ENCODE measurements around the gene CD101. TPM values are rescaled to one million over a fixed set of nuclear protein-coding genes. Genes with fewer than 3 reads are reported as not detected.
"Not testable (repeated sequence)": the region's sequence is repeated elsewhere in the genome, so short reads cannot be mapped to it uniquely, and the experiment has no call there.

The CD101 gene
- total RNA-seq, 6 donors from 2014 or later = 3.1 to 50.2 (median 11.7) TPM

GRCh38 chr1:116966791-116967190, 34.8 kb upstream of the CD101 start:
- Histone ChIP-seq H3K4me1 (peaks cover 0 to 12% (median 5%) of the 10 kb centered on the region in 4 donors), H3K27me3 (no peaks in the 10 kb centered on the region), H3K9me3 (no peaks in the 10 kb centered on the region), H3K4me3 (no peak overlapping the region), H3K36me3 (no peaks in the 10 kb centered on the region), H3K27ac (no peak overlapping the region)
- DNase-seq (no peak), ATAC-seq (ENCODE audit: low FRiP score in 2 of 2) (no peak)
- WGBS, 2 donors = 92 to 93% methylated on average over 10 to 11 of the region's 11 CpGs
- TF ChIP-seq POLR2AphosphoS5 (IDR thresholded peaks at IDR 0.05) (no peak), CTCF (IDR thresholded peaks at IDR 0.05) (no peak), POLR2A (IDR thresholded peaks at IDR 0.05) (no peak), EP300 (IDR thresholded peaks at IDR 0.05) (no peak)

GRCh38 chr1:116968724-116969123, 32.8 kb upstream of the CD101 start:
- no peaks in the 10 kb centered on the region for H3K27me3 ChIP-seq
- no peaks in the 10 kb centered on the region for H3K9me3 ChIP-seq
- no peak for ATAC-seq (ENCODE audit: low FRiP score in 2 of 2)
- TF ChIP-seq POLR2AphosphoS5 (IDR thresholded peaks at IDR 0.05) (no peak), CTCF (IDR thresholded peaks at IDR 0.05) (no peak), POLR2A (IDR thresholded peaks at IDR 0.05) (no peak), EP300 (IDR thresholded peaks at IDR 0.05) (no peak)
- no peaks in the 10 kb centered on the region for H3K36me3 ChIP-seq
- no peak overlapping the region for H3K27ac ChIP-seq
- no peak overlapping the region for H3K4me3 ChIP-seq
- no peaks in the 10 kb centered on the region for H3K4me1 ChIP-seq
- no peak for DNase-seq
- WGBS, 2 donors = 64 to 94% methylated on average over 3 of the region's 3 CpGs

GRCh38 chr1:116971258-116971860, 30.2 kb upstream of the CD101 start:
- ATAC-seq (ENCODE audit: low FRiP score in 2 of 2) = peak in 1 of 2 donors; percentile 54
- Histone ChIP-seq H3K4me3 (no peak overlapping the region), H3K27me3 (no peaks in the 10 kb centered on the region), H3K9me3 (no peaks in the 10 kb centered on the region), H3K4me1 (no peaks in the 10 kb centered on the region), H3K36me3 (no peaks in the 10 kb centered on the region), H3K27ac (no peak overlapping the region)
- WGBS, 2 donors = 77 to 79% methylated on average over 4 of the region's 4 CpGs
- TF ChIP-seq POLR2A (IDR thresholded peaks at IDR 0.05) = no peak
- no peak for TF ChIP-seq EP300 (IDR thresholded peaks at IDR 0.05)
- no peak for TF ChIP-seq CTCF (IDR thresholded peaks at IDR 0.05)
- no peak for TF ChIP-seq POLR2AphosphoS5 (IDR thresholded peaks at IDR 0.05)
- DNase-seq = no peak

GRCh38 chr1:116971965-116972673, 29.4 kb upstream of the CD101 start:
- H3K4me3 ChIP-seq = no peak overlapping the region
- DNase-seq (no peak), ATAC-seq (ENCODE audit: low FRiP score in 2 of 2) (peak in 1 of 2 donors; percentile 62)
- no peaks in the 10 kb centered on the region for H3K27me3 ChIP-seq
- H3K27ac ChIP-seq = no peak overlapping the region
- no peak for TF ChIP-seq POLR2A (IDR thresholded peaks at IDR 0.05)
- TF ChIP-seq CTCF (IDR thresholded peaks at IDR 0.05) = no peak
- no peak for TF ChIP-seq POLR2AphosphoS5 (IDR thresholded peaks at IDR 0.05)
- no peak for TF ChIP-seq EP300 (IDR thresholded peaks at IDR 0.05)
- no peaks in the 10 kb centered on the region for H3K9me3 ChIP-seq
- no peaks in the 10 kb centered on the region for H3K36me3 ChIP-seq
- H3K4me1 ChIP-seq = no peaks in the 10 kb centered on the region
- WGBS, 2 donors = 84 to 90% methylated on average over 6 of the region's 6 CpGs

GRCh38 chr1:116972674-116973030, 28.9 kb upstream of the CD101 start:
- TF ChIP-seq POLR2A (IDR thresholded peaks at IDR 0.05) (no peak), EP300 (IDR thresholded peaks at IDR 0.05) (no peak), CTCF (IDR thresholded peaks at IDR 0.05) (no peak), POLR2AphosphoS5 (IDR thresholded peaks at IDR 0.05) (no peak)
- no peaks in the 10 kb centered on the region for H3K27me3 ChIP-seq
- no peak overlapping the region for H3K27ac ChIP-seq
- DNase-seq (no peak), ATAC-seq (ENCODE audit: low FRiP score in 2 of 2) (no peak)
- no peaks in the 10 kb centered on the region for H3K9me3 ChIP-seq
- no peaks in the 10 kb centered on the region for H3K4me1 ChIP-seq
- 56 to 66% methylated on average over 2 of the region's 2 CpGs for WGBS, 2 donors
- H3K36me3 ChIP-seq = no peaks in the 10 kb centered on the region
- no peak overlapping the region for H3K4me3 ChIP-seq

GRCh38 chr1:116980309-116980708, 21.3 kb upstream of the CD101 start:
- ATAC-seq (ENCODE audit: low FRiP score in 2 of 2); H3K36me3 ChIP-seq; H3K27me3 ChIP-seq; H3K9me3 ChIP-seq; H3K4me3 ChIP-seq; H3K4me1 ChIP-seq; DNase-seq; H3K27ac ChIP-seq: not testable (repeated sequence)
- 72 to 100% methylated on average over 1 of the region's 1 CpG for WGBS, 2 donors
